ENCODE measurements around the gene TTC7B. TPM values are rescaled to one million over a fixed set of nuclear protein-coding genes. Genes with fewer than 3 reads are reported as not detected.

The TTC7B gene
- total RNA-seq, 1 experiment from 2014 or later = 70.6 TPM

- no peak overlapping the region for H3K9ac ChIP-seq (ENCODE audit: low read length)
- no peaks in the 10 kb centered on the region for H3K36me3 ChIP-seq (ENCODE audit: control insufficient read depth in 1 of 2, insufficient read depth in 2 of 2, low read length in 2 of 2)
- no peak for TF ChIP-seq EZH2phosphoT487 (IDR thresholded peaks at IDR 0.05; ENCODE audit: borderline replicate concordance)
- TF ChIP-seq, protein P1, sequence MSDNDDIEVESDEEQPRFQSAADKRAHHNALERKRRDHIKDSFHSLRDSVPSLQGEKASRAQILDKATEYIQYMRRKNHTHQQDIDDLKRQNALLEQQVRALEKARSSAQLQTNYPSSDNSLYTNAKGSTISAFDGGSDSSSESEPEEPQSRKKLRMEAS (IDR thresholded peaks at IDR 0.05) = no peak
- TF ChIP-seq SP1 (IDR thresholded peaks at IDR 0.05; ENCODE audit: low read depth) = no peak
- no peaks in the 10 kb centered on the region for H4K20me1 ChIP-seq (ENCODE audit: insufficient read depth)
- no peaks in the 10 kb centered on the region for H3K9me3 ChIP-seq (ENCODE audit: control insufficient read depth in 1 of 2, insufficient read depth in 1 of 2, low read depth in 1 of 2, low read length in 2 of 2)
- BruUV-seq (replicated peaks) = no TSS peak
- H3K79me2 ChIP-seq (ENCODE audit: insufficient read depth, low read length) = no peaks in the 10 kb centered on the region
- DNase-seq (ENCODE audit: low read depth, low spot score) = no peak
- ChIA-PET RAD21 (ENCODE audit: low non-redundant PET in 1 of 2, low total read pairs in 2 of 2, uncharacterized antibody in 2 of 2, unreplicated experiment in 2 of 2) (no interaction called here), CTCF (no interaction called here), POLR2A (no interaction called here)
- H3K9me2 ChIP-seq (ENCODE audit: insufficient read depth) = no peaks in the 10 kb centered on the region
- no peaks in the 10 kb centered on the region for H3K27me3 ChIP-seq (ENCODE audit: insufficient read depth, low read length)
- no peak overlapping the region for H3K4me2 ChIP-seq (ENCODE audit: low read length)
- no peaks in the 10 kb centered on the region for H3K4me1 ChIP-seq (ENCODE audit: control insufficient read depth in 1 of 2, insufficient read depth in 2 of 2, low read length in 2 of 2)
- no peak overlapping the region for H3K27ac ChIP-seq (ENCODE audit: low read depth, low read length)
- intact Hi-C loops (cut with micrococcal nuclease) = no loop called here
- ATAC-seq = no peak
- H3K4me3 ChIP-seq (replicated peaks in 1 of 2; ENCODE audit: low read depth in 1 of 2, low read length in 2 of 2) = no peak overlapping the region
- no peak overlapping the region for H2AFZ ChIP-seq (ENCODE audit: low read depth, low read length, poor library complexity, severe bottlenecking)
These were observed 38.9 kb downstream of the TTC7B start for GRCh38 chr14:90777358-90777757.

DNA sequence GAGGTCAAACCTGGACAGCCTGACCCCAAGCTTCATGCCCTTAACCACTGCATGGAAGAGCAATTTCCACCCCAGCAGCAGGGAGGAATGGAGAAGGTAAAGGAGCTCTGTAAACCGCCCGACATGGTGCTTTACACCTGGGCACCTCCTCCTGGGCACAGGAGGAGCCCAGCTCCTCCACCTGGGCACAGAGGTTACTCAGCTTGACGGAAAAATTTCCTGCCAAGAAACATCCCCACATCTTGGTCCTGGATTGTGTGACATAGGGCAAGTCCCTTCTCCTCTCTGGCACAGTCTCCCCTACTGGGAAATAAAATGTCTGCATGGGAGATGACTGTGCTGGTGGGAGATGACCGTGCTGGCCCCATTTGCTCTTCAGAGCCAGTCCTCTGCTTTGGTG is 40.8 kb downstream of the TTC7B start:
- H3K9me3 ChIP-seq (ENCODE audit: control insufficient read depth in 1 of 2, insufficient read depth in 1 of 2, low read depth in 1 of 2, low read length in 2 of 2) = no peaks in the 10 kb centered on the region
- H3K27ac ChIP-seq (ENCODE audit: low read depth, low read length) = no peak overlapping the region
- POLR2A ChIA-PET = no interaction called here
- no peaks in the 10 kb centered on the region for H4K20me1 ChIP-seq (ENCODE audit: insufficient read depth)
- no peaks in the 10 kb centered on the region for H3K27me3 ChIP-seq (ENCODE audit: insufficient read depth, low read length)
- H3K79me2 ChIP-seq (ENCODE audit: insufficient read depth, low read length) = no peaks in the 10 kb centered on the region
- H2AFZ ChIP-seq (ENCODE audit: low read depth, low read length, poor library complexity, severe bottlenecking) = no peak overlapping the region
- intact Hi-C loops (cut with micrococcal nuclease) = no loop called here
- CTCF ChIA-PET = no interaction called here
- TF ChIP-seq POLR2A (IDR thresholded peaks at IDR 0.05; ENCODE audit: borderline replicate concordance, extremely low read depth, insufficient read depth, insufficient read length) (no peak), YY1 (IDR thresholded peaks at IDR 0.05; ENCODE audit: extremely low read depth, insufficient replicate concordance, low read depth, low read length) (no peak), EZH2 (IDR thresholded peaks at IDR 0.05) (no peak), ZBTB33 (IDR thresholded peaks at IDR 0.05; ENCODE audit: extremely low read depth, insufficient replicate concordance, low read length) (no peak), CBX3 (IDR thresholded peaks at IDR 0.05; ENCODE audit: low read depth) (no peak), TCF7L2 (IDR thresholded peaks at IDR 0.05; ENCODE audit: borderline replicate concordance, extremely low read depth, insufficient read depth, insufficient read length) (no peak), EGR1 (IDR thresholded peaks at IDR 0.05; ENCODE audit: low read depth) (no peak), POLR2AphosphoS5 (IDR thresholded peaks at IDR 0.05; ENCODE audit: low read depth, low read length) (no peak), SIN3A (IDR thresholded peaks at IDR 0.05; ENCODE audit: low read depth) (no peak), SRF (IDR thresholded peaks at IDR 0.05; ENCODE audit: low read depth) (no peak), SP1 (IDR thresholded peaks at IDR 0.05; ENCODE audit: low read depth) (no peak), JUND (IDR thresholded peaks at IDR 0.05) (no peak), FOSL1 (IDR thresholded peaks at IDR 0.05; ENCODE audit: low read depth) (no peak)
- TF ChIP-seq, protein P1 (IDR thresholded peaks at IDR 0.05) = no peak
- RAD21 ChIA-PET (ENCODE audit: low non-redundant PET in 1 of 2, low total read pairs in 2 of 2, uncharacterized antibody in 2 of 2, unreplicated experiment in 2 of 2) = no interaction called here
- BruUV-seq (replicated peaks) = no TSS peak
- no peak overlapping the region for H3K9ac ChIP-seq (ENCODE audit: low read length)
- no peak overlapping the region for H3K4me3 ChIP-seq (replicated peaks in 1 of 2; ENCODE audit: low read depth in 1 of 2, low read length in 2 of 2)
- ATAC-seq = no peak
- H3K4me2 ChIP-seq (ENCODE audit: low read length) = no peak overlapping the region
- DNase-seq (ENCODE audit: low read depth, low spot score) = no peak
- no peaks in the 10 kb centered on the region for H3K36me3 ChIP-seq (ENCODE audit: control insufficient read depth in 1 of 2, insufficient read depth in 2 of 2, low read length in 2 of 2)
- H3K9me2 ChIP-seq (ENCODE audit: insufficient read depth) = no peaks in the 10 kb centered on the region
- H3K4me1 ChIP-seq (ENCODE audit: control insufficient read depth in 1 of 2, insufficient read depth in 2 of 2, low read length in 2 of 2) = no peaks in the 10 kb centered on the region
